Transverse colon (tissue), 3 donors: ENCODE data around the gene PRRC1.

Source experiments
- CTCF ChIP-seq, 5 experiments: fragments of 200-600 bp in 3 of 5; fragments of 450-650 bp in 2 of 5; sonication (generic) in 3 of 5; IDR thresholded peaks; 1 replicate in 2 of 5; 2 replicates in 3 of 5; pipeline ENCODE4 v1.5.1; 2016 to 2017; ENCODE audit warnings: antibody characterized with exemption in 5 of 5, inconsistent platforms in 3 of 5, mild to moderate bottlenecking in 2 of 5, moderate library complexity in 1 of 5
- POLR2A ChIP-seq: fragments of 450-650 bp; IDR thresholded peaks from one replicate; pipeline ENCODE4 v1.6.1; 2016; ENCODE audit warnings: antibody characterized with exemption, mild to moderate bottlenecking, moderate library complexity

- no peak for TF ChIP-seq POLR2A
- no peak for TF ChIP-seq CTCF (IDR thresholded peaks at IDR 0.05)
Observed at GRCh38 chr5:127513408-127513970, 4.0 kb upstream of the PRRC1 start.
